Endothelial cell of umbilical vein (primary cell): Measurements from ENCODE around the gene CX3CR1. TPM values are rescaled to one million over a fixed set of nuclear protein-coding genes. Genes with fewer than 3 reads are reported as not detected.

Experiments used
- BruUV-seq: library from RNA; stranded (reverse); fragments of 400-500 nt; replicated peaks from 2 replicates; lab custom pipeline; 2021; lab: Mats Ljungman, UMichigan
- CTCF ChIA-PET: fragments of 300-600, 350-600 bp; sonication (Branson Sonifier 250); formaldehyde crosslinking; loops from one replicate; lab custom pipeline; 2021; ENCODE audit warnings: antibody characterized with exemption, inconsistent platforms; lab: Charles Lee
- POLR2A ChIA-PET: fragments of 300-600, 350-600 bp; sonication (Branson Sonifier 250); formaldehyde crosslinking; loops from one replicate; lab custom pipeline; 2021; ENCODE audit warnings: antibody characterized with exemption, inconsistent platforms; lab: Charles Lee
- DNase-seq: peaks from one replicate; pipeline ENCODE4 v3.0.0-alpha.2; 2011; ENCODE audit warnings: low read depth, low spot score
- FAIRE-seq: peaks from 2 replicates; lab custom pipeline; 2011; peaks lifted over from hg19 to GRCh38; lab: Jason Lieb, UNC
- H2AFZ ChIP-seq: 2 replicates; pipeline ENCODE4 v1.6.0; 2012; ENCODE audit warnings: low read depth, low read length, control low read depth, inconsistent platforms
- H3K27ac ChIP-seq: 2 replicates; pipeline ENCODE4 v1.5.1; 2011; ENCODE audit warnings: low read depth, mild to moderate bottlenecking, control low read depth, low read length, moderate library complexity; ENCODE audit not compliant: insufficient read depth
- H3K27me3 ChIP-seq, 2 experiments: 2 replicates each; pipeline versions ENCODE4 v1.6.0 to v1.6.1; 2011; ENCODE audit warnings: low read length in 2 of 2, mixed read lengths in 1 of 2; ENCODE audit not compliant: control insufficient read depth in 2 of 2, insufficient read depth in 2 of 2
- H3K36me3 ChIP-seq, 2 experiments: 2 replicates in 1 of 2; 3 replicates in 1 of 2; pipeline ENCODE4 v1.5.1; 2011; ENCODE audit warnings: low read length in 2 of 2, mild to moderate bottlenecking in 1 of 2, moderate library complexity in 1 of 2; ENCODE audit not compliant: control insufficient read depth in 2 of 2, insufficient read depth in 2 of 2; ENCODE audit errors: extremely low read depth in 1 of 2
- H3K4me1 ChIP-seq: 3 replicates; pipeline ENCODE4 v1.5.1; 2011; ENCODE audit warnings: mild to moderate bottlenecking, low read length; ENCODE audit not compliant: control insufficient read depth, insufficient read depth; ENCODE audit errors: extremely low read depth
- H3K4me2 ChIP-seq: 2 replicates; pipeline ENCODE4 v1.6.1; 2011; ENCODE audit warnings: low read length, control low read depth, mixed read lengths; ENCODE audit not compliant: insufficient read depth
- H3K4me3 ChIP-seq, 3 experiments: fragments of 200-600 bp in 1 of 3; sonication (generic), shearing (Covaris generic) in 1 of 3; replicated peaks in 1 of 3; 2 replicates each; pipeline ENCODE4 v1.5.1; 2011 to 2016; ENCODE audit warnings: control low read depth in 3 of 3, low read length in 3 of 3, mild to moderate bottlenecking in 2 of 3, inconsistent platforms in 1 of 3, low read depth in 1 of 3, moderate library complexity in 1 of 3; ENCODE audit not compliant: insufficient read depth in 1 of 3
- H3K79me2 ChIP-seq: 2 replicates; pipeline ENCODE4 v1.6.0; 2012; ENCODE audit warnings: low read length, inconsistent platforms; ENCODE audit not compliant: control insufficient read depth, insufficient read depth
- H3K9ac ChIP-seq: replicated peaks from 2 replicates; pipeline ENCODE3; 2011; ENCODE audit warnings: low read length, control low read depth; ENCODE audit not compliant: insufficient read depth; ENCODE audit errors: extremely low read depth
- H3K9me1 ChIP-seq: replicated peaks from 3 replicates; pipeline ENCODE4 v1.6.0; 2011; ENCODE audit warnings: mild to moderate bottlenecking, low read length; ENCODE audit not compliant: control insufficient read depth, insufficient read depth; ENCODE audit errors: extremely low read depth
- H3K9me3 ChIP-seq: replicated peaks from 2 replicates; pipeline ENCODE4 v1.5.1; 2012; ENCODE audit warnings: low read length, inconsistent platforms; ENCODE audit not compliant: control insufficient read depth, insufficient read depth
- H4K20me1 ChIP-seq: replicated peaks from 2 replicates; pipeline ENCODE3; 2011; ENCODE audit warnings: mild to moderate bottlenecking, low read length; ENCODE audit not compliant: control insufficient read depth, insufficient read depth; ENCODE audit errors: extremely low read depth
- EZH2 ChIP-seq: IDR thresholded peaks from 2 replicates; pipeline ENCODE4 v1.6.1; 2012; ENCODE audit warnings: borderline replicate concordance, low read depth, mild to moderate bottlenecking, moderate library complexity, low read length, inconsistent platforms; ENCODE audit not compliant: severe bottlenecking
- FOS ChIP-seq: IDR thresholded peaks from 2 replicates; pipeline ENCODE4 v1.6.1; 2011; ENCODE audit warnings: mild to moderate bottlenecking, low read length, moderate library complexity, borderline replicate concordance; ENCODE audit not compliant: insufficient read depth
- GATA2 ChIP-seq: IDR thresholded peaks from 2 replicates; pipeline ENCODE4 v1.7.0; 2011; ENCODE audit warnings: low read depth, mild to moderate bottlenecking, moderate library complexity, mixed read lengths, low read length; ENCODE audit not compliant: insufficient read length, insufficient read depth
- JUN ChIP-seq: IDR thresholded peaks from 2 replicates; pipeline ENCODE4 v1.6.1; 2011; ENCODE audit warnings: borderline replicate concordance, low read depth; ENCODE audit not compliant: insufficient read length, insufficient read depth
- MYC ChIP-seq: IDR thresholded peaks from one replicate; pipeline ENCODE4 v1.6.1; 2011; ENCODE audit warnings: mild to moderate bottlenecking, low read depth, low read length
- POLR2A ChIP-seq: IDR thresholded peaks from 2 replicates; pipeline ENCODE4 v1.6.1; 2012; ENCODE audit warnings: low read depth, mild to moderate bottlenecking, control low read depth, low read length
- POLR2AphosphoS5 ChIP-seq: IDR thresholded peaks from 2 replicates; pipeline ENCODE4 v1.6.1; 2012; ENCODE audit warnings: low read depth, mild to moderate bottlenecking, control low read depth, low read length, moderate library complexity; ENCODE audit not compliant: insufficient read depth
- dilution Hi-C: fragments of 300-500 bp; cut with MboI; formaldehyde crosslinking; loops from one replicate; pipeline ENCODE4 v1.15.0; 2019; ENCODE audit warnings: low sequenced_read_pairs; ENCODE audit not compliant: extremely low pct_ligation_motif_present
- intact Hi-C: fragments of 100-400 bp; cut with micrococcal nuclease; formaldehyde crosslinking; loops from one replicate; pipeline ENCODE4 v1.10.0; 2022
- polyA plus RNA-seq, 4 experiments: library from polyadenylated mRNA; depleted of rRNA in 3 of 4; stranded (reverse) in 3 of 4; unstranded in 1 of 4; fragments of >200 nt; gene quantifications; 2 replicates each; pipeline versions ENCODE4 v1.2.1 to v1.2.3, GENCODE V29; 2011 to 2012; ENCODE audit warnings: missing spikeins in 1 of 4
- total RNA-seq: library from RNA; stranded (reverse); gene quantifications from 2 replicates; pipeline ENCODE4 v1.2.3, GENCODE V29; 2021
- TF ChIP-seq, protein P1 (sequence below), 2 donors: IDR thresholded peaks; 1 replicate in 1 of 2; 2 replicates in 1 of 2; pipeline ENCODE4 v1.5.1; 2011; ENCODE audit warnings: low read length in 2 of 2, mild to moderate bottlenecking in 2 of 2, moderate library complexity in 2 of 2, control low read depth in 1 of 2, inconsistent platforms in 1 of 2, low read depth in 1 of 2; ENCODE audit not compliant: insufficient read depth in 1 of 2; ENCODE audit errors: extremely low read depth in 1 of 2
- TF ChIP-seq, protein P2 (sequence below): IDR thresholded peaks from 2 replicates; pipeline ENCODE4 v1.6.1; 2011; ENCODE audit not compliant: insufficient read depth, insufficient read length

CX3CR1 gene
- total and polyA plus RNA-seq, 2 donors (not counting 3 experiments of a cell fraction or from before 2014, with no cell fraction given): not detected

DNA sequence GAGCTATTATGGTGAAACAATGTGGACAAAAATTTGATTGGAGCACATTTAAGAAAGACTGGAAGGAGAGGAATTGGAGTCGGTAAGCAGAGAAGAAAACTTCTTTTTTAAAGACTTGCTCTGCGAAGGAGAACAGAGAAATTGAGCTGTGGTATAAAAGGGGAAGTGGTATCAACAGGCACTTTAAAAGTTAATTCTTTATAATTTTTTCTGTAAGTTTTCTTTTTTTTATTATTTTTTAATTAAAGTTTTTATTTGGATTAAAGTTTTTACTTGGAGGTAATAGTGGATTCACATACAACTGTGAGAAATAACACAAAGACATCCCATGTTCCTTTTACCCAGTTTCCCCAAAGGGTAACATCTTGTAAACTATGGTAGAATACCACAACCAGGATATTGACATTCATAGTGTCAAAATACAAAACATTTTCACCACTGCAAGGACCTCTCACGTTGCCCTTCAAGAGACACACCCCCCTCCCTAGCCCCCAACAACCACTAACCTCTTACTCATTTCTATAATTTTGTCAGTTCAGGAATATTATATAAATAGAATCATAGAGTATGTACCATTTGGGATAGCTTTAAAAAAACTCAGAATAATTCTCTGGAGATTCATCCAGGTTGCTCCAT, 53.6 kb downstream of the CX3CR1 start:
- intact Hi-C loops (no loop called here), dilution Hi-C loops (no loop called here)
- H3K9me1 ChIP-seq: no peaks in the 10 kb centered on the region
- no peaks in the 10 kb centered on the region for H3K9me3 ChIP-seq
- peaks cover 10 to 15% of the 10 kb centered on the region in 2 experiments for H3K27me3 ChIP-seq
- no peak overlapping the region for H2AFZ ChIP-seq
- no peak for FAIRE-seq
- no TSS peak for BruUV-seq
- no peak overlapping the region for H3K4me3 ChIP-seq
- H4K20me1 ChIP-seq: no peaks in the 10 kb centered on the region
- no peaks in the 10 kb centered on the region for H3K79me2 ChIP-seq
- H3K27ac ChIP-seq: no peak overlapping the region
- DNase-seq: no peak
- H3K9ac ChIP-seq: no peak overlapping the region
- TF ChIP-seq, protein P1, sequence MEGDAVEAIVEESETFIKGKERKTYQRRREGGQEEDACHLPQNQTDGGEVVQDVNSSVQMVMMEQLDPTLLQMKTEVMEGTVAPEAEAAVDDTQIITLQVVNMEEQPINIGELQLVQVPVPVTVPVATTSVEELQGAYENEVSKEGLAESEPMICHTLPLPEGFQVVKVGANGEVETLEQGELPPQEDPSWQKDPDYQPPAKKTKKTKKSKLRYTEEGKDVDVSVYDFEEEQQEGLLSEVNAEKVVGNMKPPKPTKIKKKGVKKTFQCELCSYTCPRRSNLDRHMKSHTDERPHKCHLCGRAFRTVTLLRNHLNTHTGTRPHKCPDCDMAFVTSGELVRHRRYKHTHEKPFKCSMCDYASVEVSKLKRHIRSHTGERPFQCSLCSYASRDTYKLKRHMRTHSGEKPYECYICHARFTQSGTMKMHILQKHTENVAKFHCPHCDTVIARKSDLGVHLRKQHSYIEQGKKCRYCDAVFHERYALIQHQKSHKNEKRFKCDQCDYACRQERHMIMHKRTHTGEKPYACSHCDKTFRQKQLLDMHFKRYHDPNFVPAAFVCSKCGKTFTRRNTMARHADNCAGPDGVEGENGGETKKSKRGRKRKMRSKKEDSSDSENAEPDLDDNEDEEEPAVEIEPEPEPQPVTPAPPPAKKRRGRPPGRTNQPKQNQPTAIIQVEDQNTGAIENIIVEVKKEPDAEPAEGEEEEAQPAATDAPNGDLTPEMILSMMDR (IDR thresholded peaks at IDR 0.05; ENCODE audit: extremely low read depth in 1 of 2, insufficient read depth in 1 of 2, low read depth in 1 of 2, low read length in 2 of 2): no peak
- TF ChIP-seq POLR2A (no peak), MYC (no peak), JUN (no peak), FOS (no peak), POLR2AphosphoS5 (no peak), GATA2 (no peak), EZH2 (no peak)
- TF ChIP-seq, protein P2, sequence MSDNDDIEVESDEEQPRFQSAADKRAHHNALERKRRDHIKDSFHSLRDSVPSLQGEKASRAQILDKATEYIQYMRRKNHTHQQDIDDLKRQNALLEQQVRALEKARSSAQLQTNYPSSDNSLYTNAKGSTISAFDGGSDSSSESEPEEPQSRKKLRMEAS: no peak
- ChIA-PET POLR2A (no interaction called here), CTCF (interaction anchor here (0.7 to 3.2 kb wide), 3 partner anchors 10 to 100 kb away, joined by 3 to 20 read pairs (median 5); no protein-coding TSS in a partner anchor)
- H3K4me2 ChIP-seq: no peak overlapping the region
- no peaks in the 10 kb centered on the region for H3K36me3 ChIP-seq
- H3K4me1 ChIP-seq: no peaks in the 10 kb centered on the region
